AG04449 (cell line): ENCODE measurements around the gene PCK2.

Experiments
- CTCF ChIA-PET: fragments of 350-600 bp; formaldehyde crosslinking; extraction: SDS; loops from one replicate; lab custom pipeline; 2021; ENCODE audit warnings: antibody characterized with exemption; lab: Yijun Ruan, JAX
- POLR2A ChIA-PET: fragments of 400-600, 350-600 bp; formaldehyde crosslinking; extraction: SDS; loops from one replicate; lab custom pipeline; 2020; ENCODE audit warnings: antibody characterized with exemption, inconsistent platforms; lab: Yijun Ruan, JAX
- DNase-seq: peaks from one replicate; pipeline ENCODE4 v3.0.0-alpha.2; 2010; ENCODE audit warnings: low read depth, low spot score
- H3K4me3 ChIP-seq: 2 replicates; pipeline ENCODE4 v1.5.1; 2011; ENCODE audit warnings: low read depth, mild to moderate bottlenecking, control low read depth, low read length
- CTCF ChIP-seq: IDR thresholded peaks from one replicate; pipeline ENCODE4 v1.5.1; 2011; ENCODE audit warnings: mild to moderate bottlenecking, moderate library complexity, low read length, control low read depth, inconsistent platforms; ENCODE audit not compliant: insufficient read depth; ENCODE audit errors: missing control alignments

Gene PCK2

GRCh38 chr14:24072881-24073877, 20.9 kb upstream of the PCK2 start:
- ChIA-PET POLR2A (no interaction called here), CTCF (interaction anchor here (0.9 to 3.8 kb wide), 3 partner anchors 9 to 17 kb away, joined by 3 to 38 read pairs (median 6); no protein-coding TSS in a partner anchor)

GRCh38 chr14:24074625-24075484, 19.3 kb upstream of the PCK2 start:
- DNase-seq, result no peak
- ChIA-PET CTCF (interaction anchor here (0.7 to 3.8 kb wide), 9 partner anchors 10 to 51 kb away, joined by 3 to 38 read pairs (median 5); no protein-coding TSS in a partner anchor), POLR2A (no interaction called here)
- no peak for TF ChIP-seq CTCF
- no peak overlapping the region for H3K4me3 ChIP-seq

More at GRCh38 chr14:24072881-24073877, 20.9 kb upstream of the PCK2 start:
- no peak for TF ChIP-seq CTCF
- DNase-seq, result no peak
- no peak overlapping the region for H3K4me3 ChIP-seq

GRCh38 chr14:24075485-24076301, 18.4 kb upstream of the PCK2 start:
- no peak for DNase-seq
- ChIA-PET CTCF (interaction anchor here (0.9 to 3.8 kb wide), 7 partner anchors 9 to 50 kb away, joined by 3 to 38 read pairs (median 5); no protein-coding TSS in a partner anchor), POLR2A (no interaction called here)
- H3K4me3 ChIP-seq, result no peak overlapping the region
- TF ChIP-seq CTCF, result no peak

GRCh38 chr14:24076302-24076601, 17.9 kb upstream of the PCK2 start:
- CTCF ChIA-PET, result interaction anchor here (1.1 to 3.8 kb wide), 5 partner anchors 14 to 49 kb away, joined by 3 to 38 read pairs (median 6); no protein-coding TSS in a partner anchor
- TF ChIP-seq CTCF, result no peak
- no peak for DNase-seq
- POLR2A ChIA-PET, result no interaction called here
- no peak overlapping the region for H3K4me3 ChIP-seq

GRCh38 chr14:24077086-24077485, 17.0 kb upstream of the PCK2 start:
- no peak for DNase-seq
- no peak overlapping the region for H3K4me3 ChIP-seq
- ChIA-PET POLR2A (no interaction called here), CTCF (interaction anchor here (0.6 to 3.4 kb wide), 2 partner anchors 13 to 31 kb away, joined by 4 to 19 read pairs; no protein-coding TSS in a partner anchor)
- TF ChIP-seq CTCF, result no peak
